Lower leg skin (tissue), 4 donors: Measurements from ENCODE around the gene RNF212. TPM values are rescaled to one million over a fixed set of nuclear protein-coding genes. Genes with fewer than 3 reads are reported as not detected.

Experiments
- DNase-seq, 2 donors: peaks; one replicate each; pipeline ENCODE4 v3.0.0-alpha.2; 2019; ENCODE audit warnings: low spot score in 2 of 2
- H3K4me3 ChIP-seq: fragments of 200-600 bp; sonication (generic); 2 replicates; pipeline ENCODE4 v1.5.1; 2017; ENCODE audit warnings: mild to moderate bottlenecking, low read depth; ENCODE audit not compliant: poor library complexity, severe bottlenecking
- CTCF ChIP-seq, 3 donors: fragments of 450-650 bp; IDR thresholded peaks; one replicate each; pipeline ENCODE4 v1.5.1; 2016; ENCODE audit warnings: antibody characterized with exemption in 3 of 3, mild to moderate bottlenecking in 3 of 3, moderate library complexity in 2 of 3
- POLR2A ChIP-seq, 2 donors: fragments of 450-650 bp; IDR thresholded peaks; one replicate each; pipeline ENCODE4 v1.6.1; 2016 to 2017; ENCODE audit warnings: antibody characterized with exemption in 2 of 2, mild to moderate bottlenecking in 1 of 2, moderate library complexity in 1 of 2
- WGBS, 2 donors: methylation state at CpG; one replicate each; pipeline ENCODE4 v1.1.5; 2018; 5-methylcytosine and 5-hydroxymethylcytosine counted together
- intact Hi-C: fragments of 100-400 bp; cut with DNase I; formaldehyde crosslinking; loops from one replicate; pipeline ENCODE4 v1.15.0; 2023; ENCODE audit warnings: low total_unique reads
- total RNA-seq, 4 donors: library from RNA; depleted of rRNA; stranded (reverse); fragments of >200 nt; gene quantifications; one replicate each; pipeline ENCODE4 v1.1.0, GENCODE V29; 2016

The RNF212 gene
- total RNA-seq, 4 donors from 2014 or later: 2.9 to 11.8 (median 8.5) TPM

DNA sequence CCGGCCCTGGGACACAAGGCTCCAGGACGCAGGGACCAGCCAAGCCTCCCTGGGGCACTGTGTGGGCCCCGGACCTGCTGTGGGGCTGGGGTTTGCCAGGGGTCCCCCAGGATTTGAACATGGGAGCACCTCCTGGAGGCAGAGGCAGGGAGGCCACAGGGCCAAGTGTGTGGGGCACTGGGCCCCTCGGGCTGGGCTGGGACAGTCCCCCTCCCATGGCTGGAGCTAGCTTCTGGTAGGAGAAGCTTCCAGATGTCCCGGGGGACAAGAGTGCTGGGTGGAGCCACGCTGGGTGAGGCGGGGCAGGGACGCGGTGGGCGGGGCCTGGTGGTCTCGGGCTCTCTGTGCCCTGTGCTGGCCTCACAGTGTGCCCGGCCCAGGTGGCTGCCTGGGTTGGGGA lies 83.3 kb downstream of the RNF212 start:
- 33 to 75% methylated on average over 1 to 8 of the region's 12 CpGs for WGBS, 2 donors
- intact Hi-C loops: loop anchor here (10.0 kb wide), 1 partner anchor 255 kb away; the partner anchor contains the start of gene MAEA
- H3K4me3 ChIP-seq: no peak overlapping the region
- no peak for DNase-seq
- TF ChIP-seq CTCF (IDR thresholded peaks at IDR 0.05) (no peak), POLR2A (IDR thresholded peaks at IDR 0.05) (no peak)

- DNase-seq: no peak
- WGBS, 2 donors: 40 to 51% methylated on average over 7 to 10 of the region's 17 CpGs
- H3K4me3 ChIP-seq: no peak overlapping the region
- TF ChIP-seq CTCF (IDR thresholded peaks at IDR 0.05) (no peak), POLR2A (IDR thresholded peaks at IDR 0.05) (no peak)
- intact Hi-C loops: no loop called here
Observed at GRCh38 chr4:1029529-1029928, 83.8 kb downstream of the RNF212 start.

DNA sequence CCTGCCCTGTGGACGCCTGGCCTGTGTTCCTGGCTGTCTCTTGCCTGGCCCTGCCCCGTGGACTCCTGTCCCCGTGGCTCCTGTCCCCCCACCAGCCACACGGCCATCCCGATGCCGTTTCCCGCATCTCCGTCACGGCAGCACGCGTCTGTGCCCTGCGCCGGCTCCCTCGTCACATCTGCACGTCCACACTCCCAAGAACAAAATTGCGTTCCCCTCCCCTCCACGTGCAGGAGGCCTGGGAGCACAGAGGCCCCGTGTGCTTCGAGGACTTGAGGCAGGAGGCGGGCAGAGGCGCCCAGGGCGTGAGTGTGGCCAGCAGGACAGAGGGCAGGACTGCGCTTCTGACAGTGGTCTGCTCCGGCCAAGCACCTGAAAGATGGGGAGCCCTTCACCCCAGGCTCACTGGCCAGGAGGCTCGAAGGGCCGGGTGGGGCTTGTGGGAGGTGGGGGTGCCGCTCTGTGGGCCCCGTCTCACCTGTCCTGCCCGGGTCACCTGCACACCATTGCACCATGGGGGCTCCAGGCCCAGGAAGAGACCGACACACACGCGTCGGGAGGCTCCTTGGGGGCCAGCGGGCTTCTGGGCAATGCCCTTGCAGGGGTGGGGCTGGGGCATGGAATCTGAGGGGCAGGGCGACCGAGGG lies 84.7 kb downstream of the RNF212 start:
- intact Hi-C loops: no loop called here
- TF ChIP-seq POLR2A (IDR thresholded peaks at IDR 0.05) (no peak), CTCF (IDR thresholded peaks at IDR 0.05) (no peak)
- WGBS, 2 donors: 82 to 84% methylated on average over 27 to 29 of the region's 36 CpGs
- H3K4me3 ChIP-seq: no peak overlapping the region
- no peak for DNase-seq

DNA sequence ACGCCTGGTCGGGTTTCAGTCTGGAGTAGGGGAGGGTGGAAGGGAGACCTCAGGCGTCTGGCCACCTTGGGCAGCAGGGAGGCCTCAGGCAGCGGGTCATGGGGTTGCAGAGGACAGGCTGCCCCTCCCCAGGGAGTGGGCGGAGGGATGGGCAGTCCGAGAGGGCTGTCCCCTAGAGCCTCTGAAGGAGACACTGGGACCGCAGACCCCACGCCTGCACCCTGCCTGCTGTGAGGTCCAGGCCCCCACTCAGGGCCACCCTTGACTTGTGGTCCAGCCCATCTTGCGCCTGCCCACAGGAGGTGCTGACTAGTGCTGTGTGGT lies 85.5 kb downstream of the RNF212 start:
- 50 to 66% methylated on average over 4 to 9 of the region's 9 CpGs for WGBS, 2 donors
- intact Hi-C loops: no loop called here
- H3K4me3 ChIP-seq: no peak overlapping the region
- no peak for DNase-seq
- TF ChIP-seq CTCF (IDR thresholded peaks at IDR 0.05) (no peak), POLR2A (IDR thresholded peaks at IDR 0.05) (no peak)

- TF ChIP-seq POLR2A (IDR thresholded peaks at IDR 0.05) (no peak), CTCF (IDR thresholded peaks at IDR 0.05) (no peak)
- DNase-seq: no peak
- H3K4me3 ChIP-seq: no peak overlapping the region
- WGBS, 2 donors: 76 to 80% methylated on average over 14 to 17 of the region's 26 CpGs
- intact Hi-C loops: no loop called here
Observed at GRCh38 chr4:1027219-1027914, 86.0 kb downstream of the RNF212 start.
